DOHH2 (cell line): ENCODE measurements around the gene MAML2.

Source experiments
- EZH2phosphoT487 ChIP-seq: fragments of 200-600 bp; sonication (generic); IDR thresholded peaks from 2 replicates; pipeline ENCODE4 v1.6.1; 2017; ENCODE audit warnings: borderline replicate concordance, mild to moderate bottlenecking, antibody characterized with exemption, low read length, moderate library complexity, mixed read lengths
- TF ChIP-seq, protein P1 (sequence below): fragments of 200-600 bp; sonication (generic); IDR thresholded peaks from one replicate; pipeline ENCODE4 v1.5.1; 2014; ENCODE audit warnings: antibody characterized with exemption, mild to moderate bottlenecking, low read depth, low read length; ENCODE audit not compliant: poor library complexity, severe bottlenecking

DNA sequence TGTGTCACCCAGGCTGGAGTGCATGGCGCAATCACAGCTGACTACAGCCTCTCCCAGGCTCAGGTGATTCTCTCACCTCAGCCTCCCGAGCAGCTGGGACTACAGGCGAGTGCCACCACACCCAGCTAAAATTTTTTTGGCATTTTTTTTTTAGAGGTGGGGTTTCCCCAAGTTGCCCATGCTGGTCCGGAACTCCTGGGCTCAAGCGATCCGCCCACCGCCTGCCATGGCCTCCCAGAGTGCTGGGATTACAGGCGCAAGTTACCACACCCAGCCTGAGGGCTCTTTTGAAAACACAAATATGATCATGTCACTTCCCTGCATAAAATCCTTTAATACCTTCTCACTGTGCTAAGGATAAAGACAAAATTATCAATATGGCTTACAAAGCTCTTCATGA is 88.1 kb downstream of the MAML2 start:
- TF ChIP-seq, protein P1, sequence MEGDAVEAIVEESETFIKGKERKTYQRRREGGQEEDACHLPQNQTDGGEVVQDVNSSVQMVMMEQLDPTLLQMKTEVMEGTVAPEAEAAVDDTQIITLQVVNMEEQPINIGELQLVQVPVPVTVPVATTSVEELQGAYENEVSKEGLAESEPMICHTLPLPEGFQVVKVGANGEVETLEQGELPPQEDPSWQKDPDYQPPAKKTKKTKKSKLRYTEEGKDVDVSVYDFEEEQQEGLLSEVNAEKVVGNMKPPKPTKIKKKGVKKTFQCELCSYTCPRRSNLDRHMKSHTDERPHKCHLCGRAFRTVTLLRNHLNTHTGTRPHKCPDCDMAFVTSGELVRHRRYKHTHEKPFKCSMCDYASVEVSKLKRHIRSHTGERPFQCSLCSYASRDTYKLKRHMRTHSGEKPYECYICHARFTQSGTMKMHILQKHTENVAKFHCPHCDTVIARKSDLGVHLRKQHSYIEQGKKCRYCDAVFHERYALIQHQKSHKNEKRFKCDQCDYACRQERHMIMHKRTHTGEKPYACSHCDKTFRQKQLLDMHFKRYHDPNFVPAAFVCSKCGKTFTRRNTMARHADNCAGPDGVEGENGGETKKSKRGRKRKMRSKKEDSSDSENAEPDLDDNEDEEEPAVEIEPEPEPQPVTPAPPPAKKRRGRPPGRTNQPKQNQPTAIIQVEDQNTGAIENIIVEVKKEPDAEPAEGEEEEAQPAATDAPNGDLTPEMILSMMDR = no peak
- TF ChIP-seq EZH2phosphoT487 = no peak
